HL-60 (cell line): ENCODE data around the gene BIRC7.

Experiments
- DNase-seq, 2 experiments: peaks; one replicate each; pipeline ENCODE4 v3.0.0-alpha.2; 2010 to 2020; ENCODE audit warnings: low read depth in 1 of 2, low spot score in 1 of 2
- H3K27ac ChIP-seq: fragments of 250-450 bp; sonication (Bioruptor Pico); replicated peaks from 2 replicates; pipeline ENCODE4 v1.5.1; 2020; ENCODE audit warnings: mild to moderate bottlenecking, moderate library complexity
- H3K27me3 ChIP-seq: fragments of 250-450 bp; sonication (Bioruptor Pico); 2 replicates; pipeline ENCODE4 v1.5.1; 2021; ENCODE audit warnings: mild to moderate bottlenecking, moderate library complexity; ENCODE audit not compliant: insufficient read depth, poor library complexity, severe bottlenecking
- H3K4me3 ChIP-seq: replicated peaks from 2 replicates; pipeline ENCODE4 v1.5.1; 2011; ENCODE audit warnings: mild to moderate bottlenecking, control low read depth, low read length; ENCODE audit not compliant: insufficient read depth
- GABPA ChIP-seq: IDR thresholded peaks from 2 replicates; pipeline ENCODE4 v1.6.1; 2012; ENCODE audit warnings: low read depth
- POLR2AphosphoS5 ChIP-seq: IDR thresholded peaks from 2 replicates; pipeline ENCODE4 v1.6.1; 2012; ENCODE audit warnings: low read depth
- REST ChIP-seq: IDR thresholded peaks from 2 replicates; pipeline ENCODE4 v1.6.1; 2012; ENCODE audit warnings: low read depth; ENCODE audit not compliant: insufficient replicate concordance
- SPI1 ChIP-seq: IDR thresholded peaks from 2 replicates; pipeline ENCODE4 v1.6.1; 2012; ENCODE audit warnings: low read depth, mild to moderate bottlenecking, borderline replicate concordance
- TF ChIP-seq, protein P1 (sequence below): IDR thresholded peaks from one replicate; pipeline ENCODE4 v1.5.1; 2011; ENCODE audit warnings: low read length, control low read depth, inconsistent platforms; ENCODE audit not compliant: insufficient read depth

BIRC7 gene

DNA sequence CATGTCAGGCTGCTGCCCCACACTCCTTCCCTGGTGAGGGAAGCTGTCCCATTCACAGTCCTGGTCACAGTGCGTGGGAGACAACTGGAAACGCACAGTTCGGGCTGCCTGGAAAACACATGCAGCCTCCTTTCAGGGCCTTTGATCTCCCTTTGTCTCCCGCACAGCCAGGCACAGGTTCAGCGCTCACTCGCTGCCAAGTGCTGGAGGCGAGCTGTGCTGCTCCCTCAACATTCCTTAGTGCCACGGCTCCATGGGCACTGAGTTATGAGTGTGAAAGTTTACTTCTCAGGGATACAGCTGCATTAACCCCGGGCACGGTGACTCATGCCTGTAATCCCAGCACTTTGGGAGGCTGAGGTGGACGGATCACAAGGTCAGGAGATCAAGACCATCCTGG lies 28.8 kb upstream of the BIRC7 start:
- no peak for DNase-seq

DNA sequence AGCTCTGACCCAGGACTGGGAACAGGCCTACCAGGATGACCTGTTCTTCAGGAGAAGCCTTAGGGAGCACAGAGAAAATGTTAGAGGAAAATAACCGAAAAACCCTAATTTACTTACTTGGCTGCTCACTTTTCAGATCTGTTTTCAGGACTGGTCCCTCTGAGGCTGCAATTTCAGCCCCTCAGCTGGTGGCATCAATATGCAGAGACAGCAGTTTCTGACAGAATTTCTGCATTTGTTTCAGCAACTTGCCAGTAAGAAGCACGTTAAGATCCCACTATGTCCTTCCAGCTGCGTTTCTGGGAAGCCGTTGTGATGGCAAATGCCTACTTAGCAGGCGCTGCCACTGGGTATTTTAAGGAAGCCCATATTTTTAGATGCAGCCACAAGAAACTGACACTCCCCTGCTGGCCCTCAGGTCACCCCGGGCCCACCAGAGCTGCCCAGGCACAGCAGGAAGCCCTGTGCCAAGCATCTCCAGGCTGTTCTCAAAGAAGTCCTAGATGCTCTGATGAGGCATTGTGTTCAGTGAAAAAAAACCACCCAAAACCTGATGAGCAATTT lies 27.3 kb upstream of the BIRC7 start:
- H3K27me3 ChIP-seq, result no peaks in the 10 kb centered on the region
- TF ChIP-seq SPI1 (no peak), REST (no peak), GABPA (no peak), POLR2AphosphoS5 (no peak)
- TF ChIP-seq, protein P1, sequence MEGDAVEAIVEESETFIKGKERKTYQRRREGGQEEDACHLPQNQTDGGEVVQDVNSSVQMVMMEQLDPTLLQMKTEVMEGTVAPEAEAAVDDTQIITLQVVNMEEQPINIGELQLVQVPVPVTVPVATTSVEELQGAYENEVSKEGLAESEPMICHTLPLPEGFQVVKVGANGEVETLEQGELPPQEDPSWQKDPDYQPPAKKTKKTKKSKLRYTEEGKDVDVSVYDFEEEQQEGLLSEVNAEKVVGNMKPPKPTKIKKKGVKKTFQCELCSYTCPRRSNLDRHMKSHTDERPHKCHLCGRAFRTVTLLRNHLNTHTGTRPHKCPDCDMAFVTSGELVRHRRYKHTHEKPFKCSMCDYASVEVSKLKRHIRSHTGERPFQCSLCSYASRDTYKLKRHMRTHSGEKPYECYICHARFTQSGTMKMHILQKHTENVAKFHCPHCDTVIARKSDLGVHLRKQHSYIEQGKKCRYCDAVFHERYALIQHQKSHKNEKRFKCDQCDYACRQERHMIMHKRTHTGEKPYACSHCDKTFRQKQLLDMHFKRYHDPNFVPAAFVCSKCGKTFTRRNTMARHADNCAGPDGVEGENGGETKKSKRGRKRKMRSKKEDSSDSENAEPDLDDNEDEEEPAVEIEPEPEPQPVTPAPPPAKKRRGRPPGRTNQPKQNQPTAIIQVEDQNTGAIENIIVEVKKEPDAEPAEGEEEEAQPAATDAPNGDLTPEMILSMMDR, result no peak
- H3K4me3 ChIP-seq, result no peak overlapping the region
- H3K27ac ChIP-seq, result no peak overlapping the region
- no peak for DNase-seq

More for the DNA sequence above, 28.8 kb upstream of the BIRC7 start:
- Histone ChIP-seq H3K4me3 (no peak overlapping the region), H3K27ac (no peak overlapping the region), H3K27me3 (no peaks in the 10 kb centered on the region)
- TF ChIP-seq REST (no peak), GABPA (no peak), SPI1 (no peak), POLR2AphosphoS5 (no peak)
- TF ChIP-seq, protein P1, result no peak

- no peak overlapping the region for H3K4me3 ChIP-seq
- no peak overlapping the region for H3K27ac ChIP-seq
These were observed 25.6 kb upstream of the BIRC7 start for GRCh38 chr20:63210011-63210605.

More at GRCh38 chr20:63210011-63210605, 25.6 kb upstream of the BIRC7 start:
- no peak for DNase-seq
- no peaks in the 10 kb centered on the region for H3K27me3 ChIP-seq
- TF ChIP-seq, protein P1, result no peak
- TF ChIP-seq GABPA (no peak), POLR2AphosphoS5 (no peak), SPI1 (no peak), REST (no peak)
